Stimulated activated CD8-positive, alpha-beta memory T cell treated with anti-CD3 and anti-CD28 coated beads, Interleukin-15, amount 100 ng/mL, for 24 hours (primary cell): ENCODE measurements around the gene SLC26A11.
"Not testable (repeated sequence)": the region's sequence is repeated elsewhere in the genome, so short reads cannot be mapped to it uniquely, and the experiment has no call there.

Experiments
- DNase-seq: peaks from one replicate; pipeline ENCODE4 v3.0.0-alpha.2; 2020; ENCODE audit warnings: low read depth

SLC26A11 gene

GRCh38 chr17:80285237-80285920, 65.2 kb downstream of the SLC26A11 start:
- no peak for DNase-seq

DNA sequence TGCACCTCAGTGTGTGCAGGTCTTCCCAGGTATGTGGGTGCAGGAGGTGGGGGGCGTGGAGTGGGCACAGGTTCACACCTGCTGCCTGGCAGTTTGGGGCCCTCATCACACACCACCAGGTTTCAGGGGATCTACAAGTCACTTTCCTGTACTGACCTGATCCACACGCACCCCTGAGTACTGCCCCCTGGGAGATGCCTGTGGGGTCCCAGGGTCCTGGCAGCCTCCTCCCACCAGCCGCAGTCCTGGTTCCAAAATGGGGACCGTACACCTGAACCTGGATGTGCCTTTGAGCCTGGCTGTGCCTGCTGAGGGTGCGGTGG, 66.4 kb downstream of the SLC26A11 start:
- DNase-seq, result no peak

DNA sequence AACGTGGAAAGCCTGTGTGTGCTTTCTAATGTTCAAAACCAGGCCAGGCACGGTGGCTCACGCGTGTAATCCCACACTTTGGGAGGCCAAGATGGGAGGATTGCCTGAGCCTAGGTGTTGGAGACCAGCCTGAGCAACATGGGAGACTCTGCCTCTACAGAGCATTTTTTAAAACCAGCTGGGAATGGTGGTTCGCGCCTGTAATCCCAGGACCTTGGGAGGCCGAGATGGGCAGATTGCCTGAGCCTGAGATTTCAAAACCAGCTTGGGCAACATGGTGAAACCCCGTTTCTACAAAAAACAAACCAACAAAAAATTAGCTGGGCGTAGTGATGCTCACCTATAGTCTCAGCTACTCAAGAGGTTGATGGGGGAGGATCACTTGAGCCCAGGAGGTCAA, 66.8 kb downstream of the SLC26A11 start:
- DNase-seq, result no peak

- no peak for DNase-seq
Measured at GRCh38 chr17:80287806-80288567, 67.8 kb downstream of the SLC26A11 start.

- DNase-seq, result no peak
Measured at GRCh38 chr17:80289616-80290015, 69.4 kb downstream of the SLC26A11 start.

- DNase-seq, result no peak
Measured at GRCh38 chr17:80290156-80290555, 69.9 kb downstream of the SLC26A11 start.

DNA sequence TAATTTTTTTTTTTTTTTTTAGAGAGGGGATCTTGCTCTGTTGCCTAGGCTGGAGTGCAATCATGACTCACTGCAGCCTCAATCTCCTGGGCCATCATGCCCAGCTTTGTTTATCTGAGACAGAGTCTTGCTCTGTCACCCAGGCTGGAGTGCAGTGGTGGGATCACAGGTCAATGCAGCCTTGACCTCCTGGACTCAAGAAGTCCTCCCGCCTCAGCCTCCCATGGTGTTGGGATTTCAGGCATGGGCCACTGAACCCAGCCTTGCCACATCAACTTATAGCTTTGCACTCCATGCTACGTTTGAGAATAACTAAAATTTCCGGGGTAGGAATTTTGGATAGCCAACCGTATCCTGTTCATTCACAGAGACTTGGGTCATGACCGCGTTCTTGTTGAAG, 71.0 kb downstream of the SLC26A11 start:
- no peak for DNase-seq

GRCh38 chr17:80291691-80292487, 71.7 kb downstream of the SLC26A11 start:
- no peak for DNase-seq

GRCh38 chr17:80292521-80292971, 72.3 kb downstream of the SLC26A11 start:
- DNase-seq, result no peak

- DNase-seq, result no peak
Measured at GRCh38 chr17:80294210-80294609, 74.0 kb downstream of the SLC26A11 start.

- DNase-seq, result no peak
Measured at GRCh38 chr17:80294653-80295052, 74.4 kb downstream of the SLC26A11 start.

GRCh38 chr17:80295146-80295545, 74.9 kb downstream of the SLC26A11 start:
- DNase-seq, result no peak

- no peak for DNase-seq
Measured at GRCh38 chr17:80295559-80295958, 75.3 kb downstream of the SLC26A11 start.

- DNase-seq, result no peak
Measured at GRCh38 chr17:80296221-80296620, 76.0 kb downstream of the SLC26A11 start.

DNA sequence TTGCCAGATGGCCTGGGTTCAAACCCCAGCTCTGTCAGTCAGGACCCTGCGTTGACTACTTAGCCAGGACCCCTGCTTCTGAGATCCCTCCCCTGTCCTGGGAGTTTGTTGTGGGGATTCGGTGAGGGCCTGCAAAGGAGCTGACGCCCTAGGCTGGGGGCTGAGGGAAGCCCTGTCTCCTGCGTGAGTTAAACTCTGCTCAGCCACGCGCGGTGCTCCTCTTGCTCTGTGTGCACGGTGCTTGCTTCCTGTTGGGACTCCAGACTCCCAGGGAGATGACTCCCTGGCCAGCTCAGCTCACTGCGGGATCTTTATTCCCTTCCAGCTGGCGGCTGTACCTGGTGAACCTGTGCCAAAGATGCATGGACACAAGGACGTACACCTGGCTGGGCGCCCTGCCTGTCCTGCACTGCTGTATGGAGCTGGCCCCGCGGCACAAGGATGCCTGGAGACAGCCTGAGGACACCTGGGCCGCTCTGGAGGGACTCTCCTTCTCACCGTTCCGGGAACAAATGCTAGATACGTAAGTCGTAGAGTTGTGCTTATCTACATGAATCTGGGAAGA, 77.9 kb downstream of the SLC26A11 start:
- DNase-seq, result no peak

DNA sequence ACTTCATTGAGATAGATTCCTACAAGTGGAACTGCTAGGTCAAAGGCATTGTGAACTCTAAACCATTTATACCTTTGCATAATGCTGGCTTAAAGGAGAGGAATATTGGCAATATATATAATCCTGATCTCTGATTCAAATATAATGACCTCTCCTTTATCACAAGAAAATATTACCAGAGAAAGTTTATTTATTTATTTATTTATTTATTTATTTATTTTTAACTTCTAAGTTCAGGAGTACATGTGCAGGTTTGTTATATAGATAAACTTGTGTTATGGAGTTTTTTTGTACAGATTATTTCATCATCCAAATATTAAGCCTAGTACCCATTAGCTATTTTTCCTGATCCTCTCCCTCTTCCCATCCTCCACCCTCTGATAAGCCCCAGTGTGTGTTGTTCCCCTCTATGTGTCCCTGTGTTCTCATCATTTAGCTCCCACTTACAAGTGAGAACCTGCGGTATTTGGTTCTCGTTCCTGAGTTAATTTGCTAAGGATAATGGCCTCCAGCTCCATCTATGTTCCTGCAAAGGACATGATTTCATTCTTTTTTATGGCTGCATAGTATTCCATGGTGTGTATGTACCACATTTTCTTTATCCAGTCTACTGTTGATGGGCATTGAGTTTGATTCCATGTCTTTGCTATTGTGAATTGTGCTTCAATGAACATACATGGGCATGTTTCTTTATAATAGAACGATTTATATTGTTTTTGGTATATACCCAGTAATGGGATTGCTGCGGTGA, 79.3 kb downstream of the SLC26A11 start:
- DNase-seq, result not testable (repeated sequence)

- not testable (repeated sequence) for DNase-seq
Measured at GRCh38 chr17:80300756-80301155, 80.5 kb downstream of the SLC26A11 start.
